ENCODE data around the gene ALOX5AP. TPM values are rescaled to one million over a fixed set of nuclear protein-coding genes. Genes with fewer than 3 reads are reported as not detected.

Gene ALOX5AP
- total and polyA plus RNA-seq, 7 experiments from 2014 or later: 22.1 to 198 (median 46.9) TPM

GRCh38 chr13:30727491-30728355 lies 7.6 kb upstream of the ALOX5AP start:
- H3K36me3 Mint-ChIP-seq: peaks cover 0 to 5% (median 0%) of the 10 kb centered on the region in 5 donors
- ChIA-PET POLR2A (no interaction called here), CTCF (no interaction called here)
- peaks cover 2 to 9% (median 4%) of the 10 kb centered on the region in 7 donors for H3K4me1 Mint-ChIP-seq
- no peak overlapping the region for H3K27ac Mint-ChIP-seq
- no peak overlapping the region for H3K4me3 ChIP-seq (ENCODE audit: low read length)
- no peak for DNase-seq
- H3K9me3 ChIP-seq (ENCODE audit: control insufficient read depth in 2 of 3, low read length in 3 of 3): no peaks in the 10 kb centered on the region
- no peaks in the 10 kb centered on the region for H3K36me3 ChIP-seq (ENCODE audit: control insufficient read depth in 2 of 3, insufficient read depth in 3 of 3, low read length in 3 of 3)
- intact Hi-C loops (cut with micrococcal nuclease): no loop called here
- H3K27me3 ChIP-seq (ENCODE audit: control insufficient read depth in 2 of 2, insufficient read depth in 2 of 2, low read length in 2 of 2): no peaks in the 10 kb centered on the region
- H3K27ac ChIP-seq (ENCODE audit: low read depth, low read length): no peak overlapping the region
- peaks cover 0 to 10% (median 0%) of the 10 kb centered on the region in 5 donors for H3K27me3 Mint-ChIP-seq
- ATAC-seq: no peak
- H3K4me3 Mint-ChIP-seq: no peak overlapping the region
- H3K4me1 ChIP-seq (ENCODE audit: control insufficient read depth in 2 of 2, insufficient read depth in 2 of 2, low read length in 2 of 2): no peaks in the 10 kb centered on the region
- H3K9me3 Mint-ChIP-seq: peaks cover 0 to 8% (median 0%) of the 10 kb centered on the region in 11 donors

- intact Hi-C loops (cut with micrococcal nuclease): loop anchor here in 1 of 2 donors (10.0 kb wide), 1 partner anchor 1135 kb away; the partner anchor contains the start of gene SLC7A1
- Mint-ChIP-seq H3K27me3 (peaks cover 0 to 10% (median 0%) of the 10 kb centered on the region in 5 donors), H3K9me3 (peaks cover 0 to 7% (median 0%) of the 10 kb centered on the region in 11 donors), H3K27ac (no peak overlapping the region), H3K36me3 (peaks cover 0 to 4% (median 0%) of the 10 kb centered on the region in 5 donors), H3K4me1 (peaks cover 4 to 21% (median 17%) of the 10 kb centered on the region in 7 donors), H3K4me3 (no peak overlapping the region)
- no peak overlapping the region for H3K4me3 ChIP-seq (ENCODE audit: low read length)
- CTCF ChIA-PET: no interaction called here
- POLR2A ChIA-PET: no interaction called here
- no peaks in the 10 kb centered on the region for H3K36me3 ChIP-seq (ENCODE audit: control insufficient read depth in 2 of 3, insufficient read depth in 3 of 3, low read length in 3 of 3)
- ATAC-seq (peak; percentile 34), DNase-seq (no peak)
- H3K4me1 ChIP-seq (ENCODE audit: control insufficient read depth in 2 of 2, insufficient read depth in 2 of 2, low read length in 2 of 2): peaks cover under 1 to 7% of the 10 kb centered on the region in 2 donors
- H3K9me3 ChIP-seq (ENCODE audit: control insufficient read depth in 2 of 3, low read length in 3 of 3): no peaks in the 10 kb centered on the region
- no peak overlapping the region for H3K27ac ChIP-seq (ENCODE audit: low read depth, low read length)
- no peaks in the 10 kb centered on the region for H3K27me3 ChIP-seq (ENCODE audit: control insufficient read depth in 2 of 2, insufficient read depth in 2 of 2, low read length in 2 of 2)
Observed at GRCh38 chr13:30729801-30730200, 5.5 kb upstream of the ALOX5AP start.

- no peaks in the 10 kb centered on the region for H3K36me3 ChIP-seq (ENCODE audit: control insufficient read depth in 2 of 3, insufficient read depth in 3 of 3, low read length in 3 of 3)
- no peaks in the 10 kb centered on the region for H3K27me3 ChIP-seq (ENCODE audit: control insufficient read depth in 2 of 2, insufficient read depth in 2 of 2, low read length in 2 of 2)
- ATAC-seq (no peak), DNase-seq (no peak)
- Mint-ChIP-seq H3K9me3 (peaks cover 0 to 2% (median 0%) of the 10 kb centered on the region in 11 donors), H3K27me3 (peaks cover 0 to 10% (median 0%) of the 10 kb centered on the region in 5 donors), H3K4me3 (no peak overlapping the region), H3K27ac (no peak overlapping the region), H3K36me3 (peaks cover 0 to 6% (median 0%) of the 10 kb centered on the region in 5 donors), H3K4me1 (peaks cover 11 to 27% (median 24%) of the 10 kb centered on the region in 7 donors)
- POLR2A ChIA-PET: no interaction called here
- CTCF ChIA-PET: no interaction called here
- no peaks in the 10 kb centered on the region for H3K9me3 ChIP-seq (ENCODE audit: control insufficient read depth in 2 of 3, low read length in 3 of 3)
- intact Hi-C loops (cut with micrococcal nuclease): loop anchor here in 1 of 2 donors (10.0 kb wide), 1 partner anchor 1136 kb away; the partner anchor contains the start of gene SLC7A1
- no peak overlapping the region for H3K4me3 ChIP-seq (ENCODE audit: low read length)
- peaks cover 5 to 12% of the 10 kb centered on the region in 2 donors for H3K4me1 ChIP-seq (ENCODE audit: control insufficient read depth in 2 of 2, insufficient read depth in 2 of 2, low read length in 2 of 2)
- no peak overlapping the region for H3K27ac ChIP-seq (ENCODE audit: low read depth, low read length)
Observed at GRCh38 chr13:30730526-30730925, 4.8 kb upstream of the ALOX5AP start.

- Mint-ChIP-seq H3K4me3 (no peak overlapping the region), H3K4me1 (peaks cover 18 to 37% (median 32%) of the 10 kb centered on the region in 7 donors), H3K9me3 (no peaks in the 10 kb centered on the region), H3K27ac (peak overlapping the region in 2 of 9 donors; percentile 1 to 17), H3K27me3 (peaks cover 0 to 10% (median 0%) of the 10 kb centered on the region in 5 donors), H3K36me3 (peaks cover 0 to 6% (median 0%) of the 10 kb centered on the region in 5 donors)
- intact Hi-C loops (cut with micrococcal nuclease): loop anchor here in 1 of 2 donors (10.0 kb wide), 1 partner anchor 1137 kb away; the partner anchor contains the start of gene SLC7A1
- Histone ChIP-seq H3K27me3 (ENCODE audit: control insufficient read depth in 2 of 2, insufficient read depth in 2 of 2, low read length in 2 of 2) (no peaks in the 10 kb centered on the region), H3K4me3 (ENCODE audit: low read length) (no peak overlapping the region), H3K27ac (ENCODE audit: low read depth, low read length) (no peak overlapping the region), H3K4me1 (ENCODE audit: control insufficient read depth in 2 of 2, insufficient read depth in 2 of 2, low read length in 2 of 2) (peaks cover 5 to 12% of the 10 kb centered on the region in 2 donors), H3K9me3 (ENCODE audit: control insufficient read depth in 2 of 3, low read length in 3 of 3) (no peaks in the 10 kb centered on the region), H3K36me3 (ENCODE audit: control insufficient read depth in 2 of 3, insufficient read depth in 3 of 3, low read length in 3 of 3) (no peaks in the 10 kb centered on the region)
- DNase-seq (no peak), ATAC-seq (no peak)
- POLR2A ChIA-PET: no interaction called here
- CTCF ChIA-PET: no interaction called here
Observed at GRCh38 chr13:30731361-30732045, 3.8 kb upstream of the ALOX5AP start.

- CTCF ChIA-PET: no interaction called here
- Mint-ChIP-seq H3K27ac (peak overlapping the region in 2 of 9 donors; percentile 1 to 45), H3K27me3 (peaks cover 0 to 10% (median 0%) of the 10 kb centered on the region in 5 donors)
Observed at GRCh38 chr13:30732046-30732390, 3.3 kb upstream of the ALOX5AP start.

GRCh38 chr13:30734439-30734838 lies 904 bp upstream of the ALOX5AP start:
- Mint-ChIP-seq H3K4me1 (peaks cover 44 to 66% (median 61%) of the 10 kb centered on the region in 7 donors), H3K27ac (peak overlapping the region; percentile 86 to 98 (median 94)), H3K4me3 (peak overlapping the region in 8 of 10 donors; percentile 83 to 99 (median 93)), H3K9me3 (no peaks in the 10 kb centered on the region), H3K36me3 (peaks cover 0 to 15% (median 0%) of the 10 kb centered on the region in 5 donors), H3K27me3 (peaks cover 0 to 7% (median 0%) of the 10 kb centered on the region in 5 donors)
- ChIA-PET POLR2A (interaction anchor here (0.8 to 1.5 kb wide), 2 partner anchors 9 to 39 kb away, joined by 3 to 6 read pairs; no protein-coding TSS in a partner anchor), CTCF (no interaction called here)
- DNase-seq: no peak
- no peak for ATAC-seq
- H3K27ac ChIP-seq (ENCODE audit: low read depth, low read length): no peak overlapping the region
- no peaks in the 10 kb centered on the region for H3K27me3 ChIP-seq (ENCODE audit: control insufficient read depth in 2 of 2, insufficient read depth in 2 of 2, low read length in 2 of 2)
- no peak overlapping the region for H3K4me3 ChIP-seq (ENCODE audit: low read length)
- H3K9me3 ChIP-seq (ENCODE audit: control insufficient read depth in 2 of 3, low read length in 3 of 3): no peaks in the 10 kb centered on the region
- H3K36me3 ChIP-seq (ENCODE audit: control insufficient read depth in 2 of 3, insufficient read depth in 3 of 3, low read length in 3 of 3): no peaks in the 10 kb centered on the region
- intact Hi-C loops (cut with micrococcal nuclease): loop anchor here in 1 of 2 donors (10.0 kb wide), 1 partner anchor 1140 kb away; the partner anchor contains the start of gene SLC7A1
- peaks cover 30 to 37% of the 10 kb centered on the region in 2 donors for H3K4me1 ChIP-seq (ENCODE audit: control insufficient read depth in 2 of 2, insufficient read depth in 2 of 2, low read length in 2 of 2)

More at GRCh38 chr13:30732046-30732390, 3.3 kb upstream of the ALOX5AP start:
- Mint-ChIP-seq H3K9me3 (no peaks in the 10 kb centered on the region), H3K4me3 (peak overlapping the region in 1 of 10 donors; percentile 17), H3K4me1 (peaks cover 23 to 42% (median 37%) of the 10 kb centered on the region in 7 donors), H3K36me3 (peaks cover 0 to 6% (median 0%) of the 10 kb centered on the region in 5 donors)
- H3K27me3 ChIP-seq (ENCODE audit: control insufficient read depth in 2 of 2, insufficient read depth in 2 of 2, low read length in 2 of 2): no peaks in the 10 kb centered on the region
- no peak overlapping the region for H3K27ac ChIP-seq (ENCODE audit: low read depth, low read length)
- peaks cover 9 to 16% of the 10 kb centered on the region in 2 donors for H3K4me1 ChIP-seq (ENCODE audit: control insufficient read depth in 2 of 2, insufficient read depth in 2 of 2, low read length in 2 of 2)
- intact Hi-C loops (cut with micrococcal nuclease): loop anchor here in 1 of 2 donors (10.0 kb wide), 1 partner anchor 1137 kb away; the partner anchor contains the start of gene SLC7A1
- POLR2A ChIA-PET: no interaction called here
- H3K4me3 ChIP-seq (ENCODE audit: low read length): no peak overlapping the region
- H3K9me3 ChIP-seq (ENCODE audit: control insufficient read depth in 2 of 3, low read length in 3 of 3): no peaks in the 10 kb centered on the region
- no peaks in the 10 kb centered on the region for H3K36me3 ChIP-seq (ENCODE audit: control insufficient read depth in 2 of 3, insufficient read depth in 3 of 3, low read length in 3 of 3)
- DNase-seq (no peak), ATAC-seq (no peak)
